Measurements from ENCODE around the gene NIN.

Gene NIN

GRCh38 chr14:50759800-50760543 is 71.0 kb downstream of the NIN start:
- TF ChIP-seq POLR2AphosphoS5 (IDR thresholded peaks at IDR 0.05; ENCODE audit: low read depth, low read length) (no peak), TAF1 (IDR thresholded peaks at IDR 0.05; ENCODE audit: borderline replicate concordance, insufficient read depth, low read length) (no peak), FOXP2 (optimal IDR thresholded peaks at IDR 0.05; ENCODE audit: borderline replicate concordance, extremely low read depth, extremely low read length, insufficient read depth) (no peak), SIN3A (IDR thresholded peaks at IDR 0.05; ENCODE audit: borderline replicate concordance, insufficient read depth, low read length) (no peak), REST (IDR thresholded peaks at IDR 0.05; ENCODE audit: insufficient read depth in 1 of 2, low read depth in 2 of 2, low read length in 2 of 2) (no peak)

GRCh38 chr14:50758945-50759344 is 72.0 kb downstream of the NIN start:
- no peak for TF ChIP-seq POLR2AphosphoS5 (IDR thresholded peaks at IDR 0.05; ENCODE audit: low read depth, low read length)
- TF ChIP-seq FOXP2 (optimal IDR thresholded peaks at IDR 0.05; ENCODE audit: borderline replicate concordance, extremely low read depth, extremely low read length, insufficient read depth), result no peak
- no peak for TF ChIP-seq TAF1 (IDR thresholded peaks at IDR 0.05; ENCODE audit: borderline replicate concordance, insufficient read depth, low read length)
- no peak for TF ChIP-seq REST (IDR thresholded peaks at IDR 0.05; ENCODE audit: insufficient read depth in 1 of 2, low read depth in 2 of 2, low read length in 2 of 2)
- TF ChIP-seq SIN3A (IDR thresholded peaks at IDR 0.05; ENCODE audit: borderline replicate concordance, insufficient read depth, low read length), result no peak

- TF ChIP-seq POLR2AphosphoS5 (IDR thresholded peaks at IDR 0.05; ENCODE audit: low read depth, low read length) (no peak), SIN3A (IDR thresholded peaks at IDR 0.05; ENCODE audit: borderline replicate concordance, insufficient read depth, low read length) (no peak), REST (IDR thresholded peaks at IDR 0.05; ENCODE audit: insufficient read depth in 1 of 2, low read depth in 2 of 2, low read length in 2 of 2) (no peak), TAF1 (IDR thresholded peaks at IDR 0.05; ENCODE audit: borderline replicate concordance, insufficient read depth, low read length) (no peak), FOXP2 (optimal IDR thresholded peaks at IDR 0.05; ENCODE audit: borderline replicate concordance, extremely low read depth, extremely low read length, insufficient read depth) (no peak)
Observed at GRCh38 chr14:50758305-50758704, 72.7 kb downstream of the NIN start.

GRCh38 chr14:50757702-50758101 is 73.3 kb downstream of the NIN start:
- no peak for TF ChIP-seq SIN3A (IDR thresholded peaks at IDR 0.05; ENCODE audit: borderline replicate concordance, insufficient read depth, low read length)
- TF ChIP-seq TAF1 (IDR thresholded peaks at IDR 0.05; ENCODE audit: borderline replicate concordance, insufficient read depth, low read length), result no peak
- no peak for TF ChIP-seq FOXP2 (optimal IDR thresholded peaks at IDR 0.05; ENCODE audit: borderline replicate concordance, extremely low read depth, extremely low read length, insufficient read depth)
- no peak for TF ChIP-seq POLR2AphosphoS5 (IDR thresholded peaks at IDR 0.05; ENCODE audit: low read depth, low read length)
- TF ChIP-seq REST (IDR thresholded peaks at IDR 0.05; ENCODE audit: insufficient read depth in 1 of 2, low read depth in 2 of 2, low read length in 2 of 2), result no peak

Measured in PFSK-1 (cell line).